A673 (cell line): ENCODE measurements around the gene NFATC3.

Source experiments
- EZH2 ChIP-seq: fragments of 200-600 bp; sonication (generic); IDR thresholded peaks from 2 replicates; pipeline ENCODE4 v1.6.1; 2017; ENCODE audit warnings: borderline replicate concordance, low read depth, mild to moderate bottlenecking, mixed read lengths, antibody characterized with exemption, low read length; ENCODE audit not compliant: poor library complexity, severe bottlenecking
- TF ChIP-seq, protein P1 (sequence below): fragments of 300-800, 200-600 bp; sonication (generic); conservative IDR thresholded peaks from 2 replicates; pipeline ENCODE4 v1.5.1; 2017; ENCODE audit warnings: low read depth, mild to moderate bottlenecking, antibody characterized with exemption, low read length, moderate library complexity, mixed read lengths

DNA sequence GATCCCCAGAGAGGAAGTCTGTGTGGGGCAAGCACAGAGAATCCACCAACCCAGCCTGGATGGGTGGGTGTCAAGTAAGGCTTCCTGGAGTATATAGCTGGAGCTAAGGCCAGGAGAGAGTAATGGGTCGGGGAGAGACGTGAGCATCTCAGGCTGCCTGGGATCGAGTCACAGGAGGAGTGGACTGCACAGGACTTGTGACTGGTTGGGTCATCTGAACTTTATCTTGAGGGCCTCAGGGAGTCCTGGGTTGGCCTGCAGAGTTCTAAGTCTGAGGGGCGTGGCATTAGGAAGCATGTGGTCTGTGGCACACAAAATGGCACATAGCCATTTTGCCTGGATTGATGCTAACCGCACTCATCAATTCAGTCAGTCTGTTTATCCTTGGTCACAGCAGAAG is 161.5 kb downstream of the NFATC3 start:
- TF ChIP-seq, protein P1, sequence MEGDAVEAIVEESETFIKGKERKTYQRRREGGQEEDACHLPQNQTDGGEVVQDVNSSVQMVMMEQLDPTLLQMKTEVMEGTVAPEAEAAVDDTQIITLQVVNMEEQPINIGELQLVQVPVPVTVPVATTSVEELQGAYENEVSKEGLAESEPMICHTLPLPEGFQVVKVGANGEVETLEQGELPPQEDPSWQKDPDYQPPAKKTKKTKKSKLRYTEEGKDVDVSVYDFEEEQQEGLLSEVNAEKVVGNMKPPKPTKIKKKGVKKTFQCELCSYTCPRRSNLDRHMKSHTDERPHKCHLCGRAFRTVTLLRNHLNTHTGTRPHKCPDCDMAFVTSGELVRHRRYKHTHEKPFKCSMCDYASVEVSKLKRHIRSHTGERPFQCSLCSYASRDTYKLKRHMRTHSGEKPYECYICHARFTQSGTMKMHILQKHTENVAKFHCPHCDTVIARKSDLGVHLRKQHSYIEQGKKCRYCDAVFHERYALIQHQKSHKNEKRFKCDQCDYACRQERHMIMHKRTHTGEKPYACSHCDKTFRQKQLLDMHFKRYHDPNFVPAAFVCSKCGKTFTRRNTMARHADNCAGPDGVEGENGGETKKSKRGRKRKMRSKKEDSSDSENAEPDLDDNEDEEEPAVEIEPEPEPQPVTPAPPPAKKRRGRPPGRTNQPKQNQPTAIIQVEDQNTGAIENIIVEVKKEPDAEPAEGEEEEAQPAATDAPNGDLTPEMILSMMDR: no peak
- no peak for TF ChIP-seq EZH2
